Ovary (tissue), 3 donors: ENCODE measurements around the gene CHRNA5.

ENCODE experiments used
- CTCF ChIP-seq, 3 donors: fragments of 450-650 bp in 2 of 3; fragments of 200-600 bp in 1 of 3; IDR thresholded peaks; one replicate each; pipeline versions ENCODE4 v1.5.1 to v1.8.0; 2016 to 2022; ENCODE audit warnings: antibody characterized with exemption in 3 of 3, mild to moderate bottlenecking in 1 of 3
- EP300 ChIP-seq: sonication (generic); formaldehyde crosslinking; IDR thresholded peaks from one replicate; pipeline ENCODE4 v1.6.1; 2017; ENCODE audit warnings: antibody characterized with exemption
- POLR2A ChIP-seq: fragments of 450-650 bp; IDR thresholded peaks from one replicate; pipeline ENCODE4 v1.6.1; 2017; ENCODE audit warnings: antibody characterized with exemption, mild to moderate bottlenecking, moderate library complexity
- donor health status: DM: no; HTN: no; CAD: no.

DNA sequence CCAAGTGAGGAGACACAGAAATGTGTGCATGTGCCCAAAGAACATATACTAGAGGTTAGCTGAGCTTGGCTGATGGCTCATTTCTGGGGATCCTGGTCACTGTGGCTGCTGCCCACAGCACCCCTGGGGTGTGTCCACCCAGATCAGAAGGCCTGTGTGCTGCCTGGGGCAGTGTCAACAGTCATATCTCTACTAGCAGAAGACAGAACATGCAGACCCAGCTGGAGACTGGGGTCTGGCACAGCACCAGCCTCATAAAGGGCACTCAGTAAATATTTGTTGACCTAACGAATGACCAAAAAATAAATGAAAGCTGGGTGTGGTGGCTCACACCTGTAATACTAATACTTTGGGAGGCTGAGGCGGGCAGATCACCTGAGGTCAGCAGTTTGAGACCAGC is 39.1 kb downstream of the CHRNA5 start:
- no peak for TF ChIP-seq CTCF (IDR thresholded peaks at IDR 0.05)
- TF ChIP-seq EP300: no peak
- no peak for TF ChIP-seq POLR2A
